HCT116 (cell line): ENCODE data around the gene ORAI2. TPM values are rescaled to one million over a fixed set of nuclear protein-coding genes. Genes with fewer than 3 reads are reported as not detected.

ENCODE experiments used
- ATAC-seq: fragments of 200-7000 bp; cut with Tn5 transposase; 2 replicates; pipeline ENCODE4 v1.9.1; 2020; ENCODE audit warnings: mild to moderate bottlenecking, moderate library complexity
- BruUV-seq: library from RNA; stranded (reverse); fragments of 400-500 nt; replicated peaks from 2 replicates; lab custom pipeline; 2021; lab: Mats Ljungman, UMichigan
- CTCF ChIA-PET: fragments of 300-600 bp; sonication (Branson Sonifier 250); formaldehyde crosslinking; loops from one replicate; lab custom pipeline; 2021; ENCODE audit warnings: antibody characterized with exemption; lab: Charles Lee
- POLR2A ChIA-PET: fragments of 300-600, 350-600 bp; sonication (Branson Sonifier 250); formaldehyde crosslinking; loops from one replicate; lab custom pipeline; 2021; ENCODE audit warnings: antibody characterized with exemption; lab: Charles Lee
- RAD21 ChIA-PET, 2 experiments: fragments of 300-600 bp; sonication (Branson Sonifier 250); formaldehyde crosslinking; loops; one replicate each; lab custom pipeline; 2023; ENCODE audit warnings: low total read pairs in 2 of 2; ENCODE audit not compliant: uncharacterized antibody in 2 of 2, unreplicated experiment in 2 of 2, low non-redundant PET in 1 of 2; lab: Charles Lee
- DNase-seq: peaks from one replicate; pipeline ENCODE4 v3.0.0-alpha.2; 2010; ENCODE audit warnings: low read depth, low spot score
- H2AFZ ChIP-seq: fragments of 200-600 bp; shearing (Covaris generic), sonication (generic); 2 replicates; pipeline ENCODE4 v1.6.1; 2017; ENCODE audit warnings: low read depth, mixed run types, mixed read lengths, antibody characterized with exemption, low read length; ENCODE audit not compliant: poor library complexity, severe bottlenecking
- H3K27ac ChIP-seq: 2 replicates; pipeline ENCODE4 v1.5.1; 2012; ENCODE audit warnings: low read depth, low read length
- H3K27me3 ChIP-seq: fragments of 200-600 bp; sonication (generic); 2 replicates; pipeline ENCODE4 v1.6.1; 2016; ENCODE audit warnings: mixed run types, low read length, mixed read lengths; ENCODE audit not compliant: insufficient read depth
- H3K36me3 ChIP-seq, 2 experiments: fragments of 200-500 bp in 1 of 2; fragments of 200-600 bp in 1 of 2; sonication (Bioruptor generic) in 1 of 2; sonication (generic) in 1 of 2; 2 replicates each; pipeline versions ENCODE4 v1.5.1 to v1.6.1; 2014 to 2016; ENCODE audit warnings: low read length in 2 of 2, inconsistent platforms in 1 of 2, mixed read lengths in 1 of 2, mixed run types in 1 of 2; ENCODE audit not compliant: insufficient read depth in 2 of 2, control insufficient read depth in 1 of 2
- H3K4me1 ChIP-seq, 2 experiments: fragments of 200-600 bp in 1 of 2; sonication (generic) in 1 of 2; 2 replicates each; pipeline versions ENCODE4 v1.5.1 to v1.6.1; 2012 to 2017; ENCODE audit warnings: low read length in 2 of 2, inconsistent platforms in 1 of 2, mild to moderate bottlenecking in 1 of 2, mixed read lengths in 1 of 2, mixed run types in 1 of 2, moderate library complexity in 1 of 2; ENCODE audit not compliant: insufficient read depth in 2 of 2, control insufficient read depth in 1 of 2
- H3K4me2 ChIP-seq: fragments of 200-600 bp; sonication (generic); 2 replicates; pipeline ENCODE4 v1.6.1; 2017; ENCODE audit warnings: mixed run types, low read length, mixed read lengths
- H3K4me3 ChIP-seq, 2 experiments: fragments of 200-600 bp in 1 of 2; sonication (generic) in 1 of 2; replicated peaks in 1 of 2; 2 replicates each; pipeline ENCODE4 v1.5.1; 2011 to 2016; ENCODE audit warnings: low read length in 2 of 2, control low read depth in 1 of 2, low read depth in 1 of 2, mild to moderate bottlenecking in 1 of 2, mixed read lengths in 1 of 2, mixed run types in 1 of 2
- H3K79me2 ChIP-seq: fragments of 200-600 bp; sonication (generic); 2 replicates; pipeline ENCODE4 v1.6.1; 2017; ENCODE audit warnings: mild to moderate bottlenecking, mixed run types, low read length, moderate library complexity, mixed read lengths; ENCODE audit not compliant: insufficient read depth
- H3K9ac ChIP-seq: fragments of 200-600 bp; sonication (generic); 2 replicates; pipeline ENCODE4 v1.6.1; 2016; ENCODE audit warnings: low read length, mixed read lengths
- H3K9me2 ChIP-seq: fragments of 200-600 bp; sonication (generic), shearing (Covaris generic); 2 replicates; pipeline ENCODE4 v1.6.1; 2017; ENCODE audit warnings: mixed run types, mild to moderate bottlenecking, moderate library complexity; ENCODE audit not compliant: insufficient read depth
- H3K9me3 ChIP-seq, 2 experiments: fragments of 200-500 bp in 1 of 2; fragments of 200-600 bp in 1 of 2; sonication (Bioruptor generic) in 1 of 2; sonication (generic) in 1 of 2; 2 replicates each; pipeline ENCODE4 v1.6.1; 2014 to 2017; ENCODE audit warnings: low read length in 2 of 2, mixed read lengths in 2 of 2, inconsistent platforms in 1 of 2, low read depth in 1 of 2, mild to moderate bottlenecking in 1 of 2, mixed run types in 1 of 2, moderate library complexity in 1 of 2; ENCODE audit not compliant: control insufficient read depth in 1 of 2, insufficient read depth in 1 of 2
- H4K20me1 ChIP-seq: fragments of 200-600 bp; sonication (generic), shearing (Covaris generic); 2 replicates; pipeline ENCODE4 v1.6.1; 2017; ENCODE audit warnings: mixed run types, mild to moderate bottlenecking, moderate library complexity; ENCODE audit not compliant: insufficient read depth
- SRF ChIP-seq: IDR thresholded peaks from 2 replicates; pipeline ENCODE4 v1.6.1; 2012; ENCODE audit warnings: low read depth
- intact Hi-C: fragments of 100-400 bp; cut with micrococcal nuclease; formaldehyde crosslinking; loops from 2 replicates; pipeline ENCODE4 v1.10.0; 2022
- total RNA-seq: library from RNA; stranded (reverse); gene quantifications from one replicate; pipeline ENCODE4 v1.2.1, GENCODE V29; 2021; ENCODE audit not compliant: unreplicated experiment
- TF ChIP-seq, protein P1 (sequence below): IDR thresholded peaks from 2 replicates; pipeline ENCODE4 v1.6.1; 2011; ENCODE audit warnings: mild to moderate bottlenecking, low read length, moderate library complexity; ENCODE audit not compliant: insufficient replicate concordance; ENCODE audit errors: extremely low read depth
- TF ChIP-seq, protein P2 (sequence below), 3 experiments: fragments of 200-600 bp in 1 of 3; sonication (generic) in 1 of 3; IDR thresholded peaks in 2 of 3; conservative IDR thresholded peaks in 1 of 3; 2 replicates each; pipeline ENCODE4 v1.5.1; 2012 to 2017; ENCODE audit warnings: low read depth in 2 of 3, low read length in 2 of 3, antibody characterized with exemption in 1 of 3, borderline replicate concordance in 1 of 3, control low read depth in 1 of 3, mild to moderate bottlenecking in 1 of 3, mixed read lengths in 1 of 3, mixed run types in 1 of 3, moderate library complexity in 1 of 3; ENCODE audit not compliant: insufficient read depth in 1 of 3

The ORAI2 gene
- total RNA-seq, 1 experiment from 2014 or later: 13.2 TPM

DNA sequence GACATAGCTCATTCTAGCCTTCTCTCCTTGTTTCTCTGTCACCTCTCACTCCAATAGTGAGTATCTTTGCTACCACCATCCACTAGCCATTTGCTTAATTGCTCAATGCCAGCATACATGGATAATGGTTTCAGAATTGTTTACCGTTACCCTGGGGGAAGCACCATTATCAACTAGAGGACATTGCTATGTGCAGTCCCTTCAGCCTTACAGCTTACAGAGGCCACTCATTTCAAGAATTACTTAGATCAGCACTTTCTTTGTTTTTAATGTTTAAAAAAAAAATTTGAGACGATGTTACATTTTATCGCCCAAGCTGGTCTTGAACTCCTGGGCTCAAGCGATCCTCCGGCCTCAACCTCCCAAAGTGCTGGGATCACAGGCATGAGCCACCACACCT, 14.8 kb upstream of the ORAI2 start:
- ChIA-PET POLR2A (no interaction called here), RAD21 (interaction anchor here in 1 of 2 experiments (0.6 kb wide), 1 partner anchor 45 kb away, joined by 3 read pairs; no protein-coding TSS in a partner anchor), CTCF (no interaction called here)
- Histone ChIP-seq H2AFZ (no peak overlapping the region), H3K4me3 (no peak overlapping the region), H3K27me3 (no peaks in the 10 kb centered on the region), H4K20me1 (no peaks in the 10 kb centered on the region), H3K36me3 (peaks cover 11 to 21% of the 10 kb centered on the region in 2 experiments; a peak in 3 of 4 replicates), H3K9me2 (no peaks in the 10 kb centered on the region)
- no TSS peak for BruUV-seq
- no peak for DNase-seq
- intact Hi-C loops: no loop called here
- TF ChIP-seq, protein P1, sequence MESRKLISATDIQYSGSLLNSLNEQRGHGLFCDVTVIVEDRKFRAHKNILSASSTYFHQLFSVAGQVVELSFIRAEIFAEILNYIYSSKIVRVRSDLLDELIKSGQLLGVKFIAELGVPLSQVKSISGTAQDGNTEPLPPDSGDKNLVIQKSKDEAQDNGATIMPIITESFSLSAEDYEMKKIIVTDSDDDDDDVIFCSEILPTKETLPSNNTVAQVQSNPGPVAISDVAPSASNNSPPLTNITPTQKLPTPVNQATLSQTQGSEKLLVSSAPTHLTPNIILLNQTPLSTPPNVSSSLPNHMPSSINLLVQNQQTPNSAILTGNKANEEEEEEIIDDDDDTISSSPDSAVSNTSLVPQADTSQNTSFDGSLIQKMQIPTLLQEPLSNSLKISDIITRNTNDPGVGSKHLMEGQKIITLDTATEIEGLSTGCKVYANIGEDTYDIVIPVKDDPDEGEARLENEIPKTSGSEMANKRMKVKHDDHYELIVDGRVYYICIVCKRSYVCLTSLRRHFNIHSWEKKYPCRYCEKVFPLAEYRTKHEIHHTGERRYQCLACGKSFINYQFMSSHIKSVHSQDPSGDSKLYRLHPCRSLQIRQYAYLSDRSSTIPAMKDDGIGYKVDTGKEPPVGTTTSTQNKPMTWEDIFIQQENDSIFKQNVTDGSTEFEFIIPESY: no peak
- TF ChIP-seq, protein P2, sequence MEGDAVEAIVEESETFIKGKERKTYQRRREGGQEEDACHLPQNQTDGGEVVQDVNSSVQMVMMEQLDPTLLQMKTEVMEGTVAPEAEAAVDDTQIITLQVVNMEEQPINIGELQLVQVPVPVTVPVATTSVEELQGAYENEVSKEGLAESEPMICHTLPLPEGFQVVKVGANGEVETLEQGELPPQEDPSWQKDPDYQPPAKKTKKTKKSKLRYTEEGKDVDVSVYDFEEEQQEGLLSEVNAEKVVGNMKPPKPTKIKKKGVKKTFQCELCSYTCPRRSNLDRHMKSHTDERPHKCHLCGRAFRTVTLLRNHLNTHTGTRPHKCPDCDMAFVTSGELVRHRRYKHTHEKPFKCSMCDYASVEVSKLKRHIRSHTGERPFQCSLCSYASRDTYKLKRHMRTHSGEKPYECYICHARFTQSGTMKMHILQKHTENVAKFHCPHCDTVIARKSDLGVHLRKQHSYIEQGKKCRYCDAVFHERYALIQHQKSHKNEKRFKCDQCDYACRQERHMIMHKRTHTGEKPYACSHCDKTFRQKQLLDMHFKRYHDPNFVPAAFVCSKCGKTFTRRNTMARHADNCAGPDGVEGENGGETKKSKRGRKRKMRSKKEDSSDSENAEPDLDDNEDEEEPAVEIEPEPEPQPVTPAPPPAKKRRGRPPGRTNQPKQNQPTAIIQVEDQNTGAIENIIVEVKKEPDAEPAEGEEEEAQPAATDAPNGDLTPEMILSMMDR (IDR thresholded peaks at IDR 0.05 in 2 of 3, conservative IDR thresholded peaks at IDR 0.05 in 1 of 3; ENCODE audit: borderline replicate concordance in 1 of 3, insufficient read depth in 1 of 3, low read depth in 2 of 3, low read length in 2 of 3): no peak
- TF ChIP-seq SRF: no peak
- TF ChIP-seq, all 23 proteins: peak for 0
- Histone ChIP-seq H3K27ac (no peak overlapping the region), H3K4me1 (peaks cover 9 to 26% of the 10 kb centered on the region in 2 experiments), H3K4me2 (no peak overlapping the region), H3K9ac (no peak overlapping the region), H3K9me3 (no peaks in the 10 kb centered on the region), H3K79me2 (no peaks in the 10 kb centered on the region)
- ATAC-seq: no peak
